H1 (cell line): Measurements from ENCODE around the gene PTPN2. TPM values are rescaled to one million over a fixed set of nuclear protein-coding genes. Genes with fewer than 3 reads are reported as not detected.

Experiments used
- CTCF ChIA-PET: fragments of 300-600 bp; sonication (Branson Sonifier 250); formaldehyde crosslinking; loops from one replicate; lab custom pipeline; 2021; ENCODE audit not compliant: partially characterized antibody; lab: Charles Lee
- POLR2A ChIA-PET: fragments of 300-600 bp; sonication (Branson Sonifier 250); formaldehyde crosslinking; loops from one replicate; lab custom pipeline; 2021; ENCODE audit warnings: inconsistent platforms; ENCODE audit not compliant: partially characterized antibody; lab: Charles Lee
- DNase-seq, 2 experiments: peaks; one replicate each; pipeline versions ENCODE4 v3.0.0 to v3.0.0-alpha.2; 2010 to 2022; ENCODE audit warnings: low spot score in 2 of 2, low read depth in 1 of 2, mixed read lengths in 1 of 2
- FAIRE-seq: peaks from 2 replicates; lab custom pipeline; 2011; peaks lifted over from hg19 to GRCh38; lab: Jason Lieb, UNC
- H2AFZ ChIP-seq: 2 replicates; pipeline ENCODE4 v1.8.1; 2012; ENCODE audit warnings: low read length, inconsistent platforms
- H2AK5ac ChIP-seq: 2 replicates; pipeline ENCODE4 v1.6.1; 2013; ENCODE audit warnings: low read depth, low read length
- H2BK120ac ChIP-seq: replicated peaks from 2 replicates; pipeline ENCODE3; 2013; ENCODE audit warnings: low read depth, low read length, inconsistent platforms
- H2BK12ac ChIP-seq: 2 replicates; pipeline ENCODE4 v1.6.1; 2013; ENCODE audit warnings: low read depth, low read length
- H2BK15ac ChIP-seq: 2 replicates; pipeline ENCODE4 v1.6.1; 2013; ENCODE audit warnings: low read length
- H2BK20ac ChIP-seq: 2 replicates; pipeline ENCODE4 v1.6.1; 2013; ENCODE audit warnings: low read length
- H2BK5ac ChIP-seq: 2 replicates; pipeline ENCODE4 v1.6.1; 2013; ENCODE audit warnings: low read depth, low read length
- H3K14ac ChIP-seq: 2 replicates; pipeline ENCODE4 v1.6.1; 2013; ENCODE audit warnings: inconsistent platforms; ENCODE audit not compliant: insufficient read length
- H3K18ac ChIP-seq: 2 replicates; pipeline ENCODE4 v1.6.1; 2013; ENCODE audit warnings: low read length; ENCODE audit errors: extremely low read depth
- H3K23ac ChIP-seq: 2 replicates; pipeline ENCODE4 v1.6.1; 2013; ENCODE audit warnings: inconsistent platforms; ENCODE audit not compliant: insufficient read length
- H3K23me2 ChIP-seq: 2 replicates; pipeline ENCODE4 v1.6.1; 2013; ENCODE audit warnings: low read depth, low read length
- H3K27ac ChIP-seq: 2 replicates; pipeline ENCODE4 v1.6.1; 2011; ENCODE audit warnings: low read depth, low read length, inconsistent platforms
- H3K27me3 ChIP-seq, 4 experiments: replicated peaks in 1 of 4; 1 replicate in 1 of 4; 2 replicates in 3 of 4; pipeline versions ENCODE4 v1.6.1 to v1.8.1; 2011 to 2013; ENCODE audit warnings: low read length in 3 of 4, mild to moderate bottlenecking in 3 of 4, inconsistent platforms in 2 of 4, mixed read lengths in 2 of 4, moderate library complexity in 1 of 4; ENCODE audit not compliant: control insufficient read depth in 3 of 4, insufficient read depth in 3 of 4; ENCODE audit errors: extremely low read depth in 1 of 4
- H3K36me3 ChIP-seq, 4 experiments: 2 replicates each; pipeline versions ENCODE4 v1.6.1 to v1.8.1; 2011 to 2013; ENCODE audit warnings: mild to moderate bottlenecking in 4 of 4, low read length in 3 of 4, moderate library complexity in 2 of 4, control low read depth in 1 of 4, inconsistent platforms in 1 of 4; ENCODE audit not compliant: insufficient read depth in 4 of 4, control insufficient read depth in 2 of 4
- H3K4ac ChIP-seq: replicated peaks from 2 replicates; pipeline ENCODE3; 2013; ENCODE audit warnings: low read length, low read depth, mixed read lengths, inconsistent platforms; ENCODE audit not compliant: insufficient read length
- H3K4me1 ChIP-seq, 4 experiments: replicated peaks in 1 of 4; 1 replicate in 1 of 4; 2 replicates in 3 of 4; pipeline versions ENCODE4 v1.6.1 to v1.8.1; 2011 to 2013; ENCODE audit warnings: low read length in 3 of 4, inconsistent platforms in 2 of 4, mixed read lengths in 1 of 4; ENCODE audit not compliant: insufficient read depth in 4 of 4, control insufficient read depth in 3 of 4
- H3K4me2 ChIP-seq, 2 experiments: 2 replicates each; pipeline versions ENCODE4 v1.6.1 to v1.8.1; 2011 to 2013; ENCODE audit warnings: low read depth in 2 of 2, low read length in 2 of 2, control low read depth in 1 of 2, inconsistent platforms in 1 of 2, mild to moderate bottlenecking in 1 of 2; ENCODE audit not compliant: insufficient read depth in 1 of 2
- H3K4me3 ChIP-seq, 4 experiments: fragments of 200-600, 300-600 bp in 1 of 4; sonication (generic), shearing (Covaris generic), sonication (Bioruptor Twin) in 1 of 4; 2 replicates each; pipeline versions ENCODE4 v1.5.1 to v1.8.1; 2011 to 2016; ENCODE audit warnings: low read length in 4 of 4, low read depth in 3 of 4, control low read depth in 2 of 4, inconsistent platforms in 2 of 4, mild to moderate bottlenecking in 2 of 4, mixed read lengths in 1 of 4, moderate library complexity in 1 of 4; ENCODE audit not compliant: insufficient read depth in 2 of 4; ENCODE audit errors: extremely low read depth in 1 of 4
- H3K56ac ChIP-seq: replicated peaks from 2 replicates; pipeline ENCODE3; 2013; ENCODE audit warnings: low read depth, mild to moderate bottlenecking, mixed read lengths, low read length, inconsistent platforms; ENCODE audit not compliant: insufficient read length
- H3K79me1 ChIP-seq: 2 replicates; pipeline ENCODE4 v1.6.1; 2013; ENCODE audit warnings: low read depth, low read length, control low read depth
- H3K79me2 ChIP-seq, 2 experiments: 2 replicates each; pipeline versions ENCODE4 v1.6.1 to v1.8.1; 2012 to 2013; ENCODE audit warnings: low read length in 2 of 2, mild to moderate bottlenecking in 2 of 2, inconsistent platforms in 1 of 2; ENCODE audit not compliant: insufficient read depth in 2 of 2, control insufficient read depth in 1 of 2
- H3K9ac ChIP-seq, 4 experiments: replicated peaks in 1 of 4; 1 replicate in 1 of 4; 2 replicates in 3 of 4; pipeline versions ENCODE4 v1.6.1 to v1.8.1; 2011 to 2013; ENCODE audit warnings: low read depth in 3 of 4, low read length in 3 of 4, control low read depth in 2 of 4, mild to moderate bottlenecking in 2 of 4, moderate library complexity in 2 of 4, inconsistent platforms in 1 of 4; ENCODE audit errors: extremely low read depth in 1 of 4
- H3K9me3 ChIP-seq, 2 experiments: 2 replicates each; pipeline versions ENCODE4 v1.6.1 to v1.8.1; 2012 to 2013; ENCODE audit warnings: mild to moderate bottlenecking in 2 of 2, moderate library complexity in 2 of 2, control low read depth in 1 of 2, inconsistent platforms in 1 of 2, low read depth in 1 of 2, low read length in 1 of 2, mixed read lengths in 1 of 2; ENCODE audit not compliant: insufficient read depth in 2 of 2
- H4K20me1 ChIP-seq, 2 experiments: replicated peaks in 1 of 2; 2 replicates each; pipeline versions ENCODE3 to v1.8.1; 2011 to 2013; ENCODE audit warnings: inconsistent platforms in 2 of 2, low read length in 2 of 2, mild to moderate bottlenecking in 1 of 2; ENCODE audit not compliant: insufficient read depth in 2 of 2, control insufficient read depth in 1 of 2
- H4K5ac ChIP-seq: 2 replicates; pipeline ENCODE4 v1.6.1; 2013; ENCODE audit warnings: low read length, low read depth, mixed read lengths, inconsistent platforms; ENCODE audit not compliant: insufficient read length
- H4K8ac ChIP-seq: 2 replicates; pipeline ENCODE4 v1.8.0; 2013; ENCODE audit warnings: mild to moderate bottlenecking, moderate library complexity, low read length, inconsistent platforms; ENCODE audit not compliant: insufficient read depth; ENCODE audit errors: extremely low read depth
- H4K91ac ChIP-seq: replicated peaks from 2 replicates; pipeline ENCODE3; 2013; ENCODE audit warnings: low read length, mixed read lengths, inconsistent platforms; ENCODE audit not compliant: insufficient read length
- POLR2AphosphoS5 ChIP-seq: IDR thresholded peaks from 2 replicates; pipeline ENCODE4 v1.6.1; 2011; ENCODE audit warnings: low read depth, low read length
- YY1 ChIP-seq: IDR thresholded peaks from 2 replicates; pipeline ENCODE4 v1.6.1; 2011; ENCODE audit warnings: low read depth, mild to moderate bottlenecking, low read length
- WGBS, 2 experiments: shearing (Covaris generic) in 1 of 2; methylation state at CpG; one replicate each; pipeline versions ENCODE4 v1.1.6 to v1.1.7; 2013 to 2015; ENCODE audit warnings: low lambda C conversion rate in 2 of 2, mixed read lengths in 2 of 2, inconsistent platforms in 1 of 2, low coverage in 1 of 2, missing lambda C conversion rate in 1 of 2; ENCODE audit not compliant: insufficient replicate concordance in 2 of 2, insufficient coverage in 1 of 2, insufficient read length in 1 of 2; ENCODE audit errors: extremely low coverage in 1 of 2, missing lambda C conversion rate in 1 of 2; 5-methylcytosine and 5-hydroxymethylcytosine counted together
- polyA plus RNA-seq, 7 experiments: library from polyadenylated mRNA; depleted of rRNA in 3 of 7; stranded (reverse) in 5 of 7; unstranded in 2 of 7; fragments of >200 nt in 5 of 7; fragments of 200-250 nt in 2 of 7; gene quantifications; 1 replicate in 5 of 7; 2 replicates in 1 of 7; 4 replicates in 1 of 7; pipeline versions ENCODE4 v1.2.1 to v1.2.3, GENCODE V29; 2011 to 2013; ENCODE audit warnings: missing spikeins in 2 of 7, mixed read lengths in 2 of 7
- total RNA-seq: library from RNA; stranded (reverse); fragmentation: NEBNext Ultra II Directional; extraction: Animal tissue kit (Norgen Biotek cat#: 25700); gene quantifications from 2 replicates; pipeline ENCODE4 v1.2.1, GENCODE V29; 2021

The PTPN2 gene
- total and polyA plus RNA-seq, 2 of the 8 experiments (the other 6 are each of a cell fraction or from before 2014, with no cell fraction given): 16.4 to 54.0 TPM

GRCh38 chr18:12928206-12928605, 44.2 kb upstream of the PTPN2 start:
- Histone ChIP-seq H2AK5ac (no peak overlapping the region), H3K23me2 (no peaks in the 10 kb centered on the region), H3K4me1 (peaks cover 0 to under 1% (median 0%) of the 10 kb centered on the region in 4 experiments; a peak in 1 of 7 replicates), H3K27ac (no peak overlapping the region), H2BK5ac (no peak overlapping the region), H3K36me3 (no peaks in the 10 kb centered on the region), H3K27me3 (no peaks in the 10 kb centered on the region), H4K8ac (no peak overlapping the region), H3K79me2 (no peaks in the 10 kb centered on the region), H4K5ac (no peak overlapping the region), H3K4me2 (no peak overlapping the region), H4K91ac (no peak overlapping the region), H2BK120ac (no peak overlapping the region), H3K23ac (no peak overlapping the region), H3K14ac (no peak overlapping the region), H2BK20ac (no peak overlapping the region), H3K4me3 (no peak overlapping the region), H4K20me1 (no peaks in the 10 kb centered on the region), H2BK12ac (no peak overlapping the region), H3K4ac (no peak overlapping the region), H3K9me3 (no peaks in the 10 kb centered on the region)
- FAIRE-seq (no peak), DNase-seq (no peak)
- 93% methylated on average over 4 of the region's 4 CpGs; no CpG with 5 or more reads in 1 of the 2 experiments for WGBS, 2 experiments
- ChIA-PET POLR2A (no interaction called here), CTCF (interaction anchor here (1.2 kb wide), 1 partner anchor 177 kb away, joined by 3 read pairs; no protein-coding TSS in a partner anchor)
- peak; percentile 63 for TF ChIP-seq YY1
- TF ChIP-seq POLR2AphosphoS5: no peak
- TF ChIP-seq, all 59 proteins: peak for 1
- Histone ChIP-seq H3K56ac (no peak overlapping the region), H3K18ac (no peak overlapping the region), H2AFZ (no peak overlapping the region), H3K9ac (no peak overlapping the region), H3K79me1 (no peaks in the 10 kb centered on the region), H2BK15ac (no peak overlapping the region)
